Right lobe of liver (tissue), 4 donors: ENCODE results near the gene HOXD9.

Experiments used
- CTCF ChIP-seq, 4 donors: fragments of 200-600 bp in 3 of 4; fragments of 450-650 bp in 1 of 4; IDR thresholded peaks; one replicate each; pipeline versions ENCODE4 v1.5.1 to v1.8.0; 2016 to 2022; ENCODE audit warnings: antibody characterized with exemption in 4 of 4, mild to moderate bottlenecking in 2 of 4
- POLR2A ChIP-seq: fragments of 450-650 bp; IDR thresholded peaks from one replicate; pipeline ENCODE4 v1.6.1; 2017; ENCODE audit warnings: antibody characterized with exemption, mild to moderate bottlenecking
- donor health status: DM: no; HTN: no; CAD: no.
- donor health status: DM: no; HTN: no; CAD: no.
- donor health status: DM: no; HTN: yes; CAD: no.

GRCh38 chr2:176096986-176097819 is 25.3 kb upstream of the HOXD9 start:
- TF ChIP-seq CTCF (IDR thresholded peaks at IDR 0.05) (peak; percentile 76 to 91 (median 86)), POLR2A (no peak)
